HepG2 (cell line): Measurements from ENCODE around the gene AFF1. TPM values are rescaled to one million over a fixed set of nuclear protein-coding genes. Genes with fewer than 3 reads are reported as not detected.
A peak's percentile ranks its signal among the peaks of the same experiment; 100 is the strongest.

Experiments used
- ATF4 ChIP-seq, 2 experiments: fragments of 450-650 bp in 1 of 2; sonication (generic) in 1 of 2; formaldehyde crosslinking; IDR thresholded peaks; 2 replicates each; pipeline versions ENCODE4 v1.5.0 to v1.8.0; 2020 to 2022; ENCODE audit warnings: mild to moderate bottlenecking in 1 of 2, missing genetic modification reagents in 1 of 2
- CCAR2 ChIP-seq: fragments of 200-400 bp; formaldehyde crosslinking; optimal IDR thresholded peaks from 2 replicates; pipeline ENCODE3; 2018; ENCODE audit warnings: low read depth, mild to moderate bottlenecking, low read length, moderate library complexity
- CEBPB ChIP-seq: IDR thresholded peaks from 2 replicates; pipeline ENCODE4 v1.6.1; 2011; ENCODE audit warnings: low read depth, low read length, improper control_type of control experiment, borderline replicate concordance
- E2F1 ChIP-seq: sonication (generic); formaldehyde crosslinking; IDR thresholded peaks from 2 replicates; pipeline ENCODE4 v1.5.0; 2020; ENCODE audit warnings: missing genetic modification reagents
- GABPA ChIP-seq, 2 experiments: IDR thresholded peaks; 2 replicates each; pipeline ENCODE4 v1.6.1; 2011 to 2016; ENCODE audit warnings: low read depth in 2 of 2, low read length in 1 of 2, missing biosample characterization in 1 of 2, missing genetic modification characterization in 1 of 2
- HNF4A ChIP-seq: sonication (generic); formaldehyde crosslinking; IDR thresholded peaks from 2 replicates; pipeline ENCODE4 v1.4.0; 2020; ENCODE audit warnings: missing genetic modification reagents
- HNF4G ChIP-seq, 2 experiments: sonication (generic) in 1 of 2; formaldehyde crosslinking in 1 of 2; IDR thresholded peaks; 2 replicates each; pipeline versions ENCODE4 v1.4.0 to v1.6.1; 2011 to 2020; ENCODE audit warnings: borderline replicate concordance in 2 of 2, low read depth in 2 of 2, mild to moderate bottlenecking in 2 of 2, low read length in 1 of 2, missing genetic modification reagents in 1 of 2, moderate library complexity in 1 of 2
- MAZ ChIP-seq, 2 experiments: sonication (generic) in 1 of 2; formaldehyde crosslinking in 1 of 2; IDR thresholded peaks; 2 replicates each; pipeline versions ENCODE4 v1.5.0 to v1.6.1; 2012 to 2020; ENCODE audit warnings: low read depth in 2 of 2, mild to moderate bottlenecking in 2 of 2, borderline replicate concordance in 1 of 2, improper control_type of control experiment in 1 of 2, low read length in 1 of 2, missing genetic modification reagents in 1 of 2, moderate library complexity in 1 of 2
- PATZ1 ChIP-seq: sonication (generic); formaldehyde crosslinking; IDR thresholded peaks from 2 replicates; pipeline ENCODE4 v1.4.0; 2020; ENCODE audit warnings: missing genetic modification reagents
- PRDM4 ChIP-seq: sonication (generic); formaldehyde crosslinking; IDR thresholded peaks from 2 replicates; pipeline ENCODE4 v1.9.0; 2021; ENCODE audit warnings: missing genetic modification reagents, borderline replicate concordance
- SALL1 ChIP-seq: sonication (generic); formaldehyde crosslinking; IDR thresholded peaks from 2 replicates; pipeline ENCODE4 v1.8.0; 2022; ENCODE audit warnings: mild to moderate bottlenecking, missing genetic modification reagents
- ZIK1 ChIP-seq: sonication (generic); formaldehyde crosslinking; IDR thresholded peaks from 2 replicates; pipeline ENCODE4 v1.5.0; 2020; ENCODE audit warnings: mild to moderate bottlenecking, low read depth, missing genetic modification reagents, borderline replicate concordance
- ZNF572 ChIP-seq: sonication (generic); formaldehyde crosslinking; IDR thresholded peaks from 2 replicates; pipeline ENCODE4 v1.5.1; 2020; ENCODE audit warnings: mild to moderate bottlenecking, missing genetic modification reagents
- ZNF777 ChIP-seq: sonication (generic); formaldehyde crosslinking; IDR thresholded peaks from 2 replicates; pipeline ENCODE4 v1.4.0; 2020; ENCODE audit warnings: missing genetic modification reagents
- polyA plus RNA-seq, 8 experiments: library from polyadenylated mRNA; depleted of rRNA in 3 of 8; stranded (reverse) in 7 of 8; unstranded in 1 of 8; fragments of >200 nt; fragmentation: Illumina TruSeq in 4 of 8; extraction: Trizol in 4 of 8; gene quantifications; 2 replicates each; pipeline versions ENCODE4 v1.2.1 to v1.2.3, GENCODE V29; 2011 to 2016; ENCODE audit warnings: low read depth in 4 of 8, missing spikeins in 1 of 8, mixed read lengths in 1 of 8; ENCODE audit not compliant: insufficient read depth in 1 of 8
- total RNA-seq, 5 experiments: library from RNA; depleted of rRNA; stranded (reverse); fragments of >200 nt; fragmentation: Illumina TruSeq; extraction: Trizol; gene quantifications; 2 replicates each; pipeline ENCODE4 v1.2.3, GENCODE V29; 2016; ENCODE audit warnings: low read depth in 1 of 5
- TF ChIP-seq, protein P1 (sequence below): sonication (generic); formaldehyde crosslinking; IDR thresholded peaks from 2 replicates; pipeline ENCODE4 v1.5.0; 2020; ENCODE audit warnings: missing genetic modification reagents
- TF ChIP-seq, protein P2 (sequence below): sonication (generic); formaldehyde crosslinking; conservative IDR thresholded peaks from 2 replicates; pipeline ENCODE4 v1.8.0; 2022; ENCODE audit warnings: low read depth, missing genetic modification reagents

AFF1 gene
- total and polyA plus RNA-seq, 2 of the 13 experiments (the other 11 are each of a cell fraction or from before 2014, with no cell fraction given), result 15.5 to 15.9 TPM

DNA sequence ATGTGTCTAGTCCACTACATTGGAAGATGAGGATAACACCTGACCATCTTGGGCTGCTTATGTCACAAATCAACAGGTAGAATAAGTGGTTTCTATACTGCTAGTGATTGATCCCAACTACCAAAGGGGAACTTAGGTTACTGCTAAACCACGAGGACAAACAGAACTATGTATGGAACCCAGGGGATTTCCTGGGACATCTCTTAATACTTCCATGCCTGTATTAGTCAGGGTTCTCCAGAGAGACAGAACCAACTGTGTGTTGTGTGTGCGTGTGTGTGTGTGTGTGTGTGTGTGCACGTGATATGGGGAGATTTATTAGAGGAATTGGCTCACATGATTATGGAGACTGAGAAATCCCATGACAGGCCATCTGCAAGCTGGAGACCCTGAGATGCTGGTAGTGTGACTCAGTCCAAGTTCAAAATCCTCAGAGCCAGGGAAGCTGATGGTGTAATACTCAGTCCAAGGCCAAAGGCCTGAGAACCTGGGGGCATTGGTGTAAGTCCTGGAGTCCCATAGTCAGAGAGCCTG is 16.2 kb upstream of the AFF1 start (continued):
- TF ChIP-seq ZIK1 (CRISPR knock-in tag) (no peak), CEBPB (peak; percentile 50; the same call in 1 of the 2 replicates), ATF4 (CRISPR knock-in tag; IDR thresholded peaks at IDR 0.05) (no peak), E2F1 (no peak), SALL1 (CRISPR knock-in tag) (0 out of 2 replicates have a peak, but pooled peaks have one; percentile 16), ZNF572 (CRISPR knock-in tag) (no peak), MAZ (IDR thresholded peaks at IDR 0.05; ENCODE audit: borderline replicate concordance, low read depth, low read length) (no peak), MAZ (CRISPR knock-in tag; IDR thresholded peaks at IDR 0.05; ENCODE audit: low read depth) (no peak), PRDM4 (CRISPR knock-in tag) (no peak), ZNF777 (no peak), PATZ1 (CRISPR knock-in tag) (peak; percentile 39; the same call in 1 of the 2 replicates), GABPA (IDR thresholded peaks at IDR 0.05; ENCODE audit: low read depth, low read length) (no peak), GABPA (CRISPR knock-in tag; IDR thresholded peaks at IDR 0.05; ENCODE audit: low read depth) (no peak), HNF4A (peak; percentile 61), CCAR2 (no peak), HNF4G (IDR thresholded peaks at IDR 0.05; ENCODE audit: borderline replicate concordance, low read depth, low read length) (peak; percentile 34; the same call in 1 of the 2 replicates), HNF4G (CRISPR knock-in tag; IDR thresholded peaks at IDR 0.05; ENCODE audit: borderline replicate concordance, low read depth) (no peak)
- TF ChIP-seq, protein P1, sequence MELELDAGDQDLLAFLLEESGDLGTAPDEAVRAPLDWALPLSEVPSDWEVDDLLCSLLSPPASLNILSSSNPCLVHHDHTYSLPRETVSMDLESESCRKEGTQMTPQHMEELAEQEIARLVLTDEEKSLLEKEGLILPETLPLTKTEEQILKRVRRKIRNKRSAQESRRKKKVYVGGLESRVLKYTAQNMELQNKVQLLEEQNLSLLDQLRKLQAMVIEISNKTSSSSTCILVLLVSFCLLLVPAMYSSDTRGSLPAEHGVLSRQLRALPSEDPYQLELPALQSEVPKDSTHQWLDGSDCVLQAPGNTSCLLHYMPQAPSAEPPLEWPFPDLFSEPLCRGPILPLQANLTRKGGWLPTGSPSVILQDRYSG (CRISPR knock-in tag), result no peak
- TF ChIP-seq, protein P2, sequence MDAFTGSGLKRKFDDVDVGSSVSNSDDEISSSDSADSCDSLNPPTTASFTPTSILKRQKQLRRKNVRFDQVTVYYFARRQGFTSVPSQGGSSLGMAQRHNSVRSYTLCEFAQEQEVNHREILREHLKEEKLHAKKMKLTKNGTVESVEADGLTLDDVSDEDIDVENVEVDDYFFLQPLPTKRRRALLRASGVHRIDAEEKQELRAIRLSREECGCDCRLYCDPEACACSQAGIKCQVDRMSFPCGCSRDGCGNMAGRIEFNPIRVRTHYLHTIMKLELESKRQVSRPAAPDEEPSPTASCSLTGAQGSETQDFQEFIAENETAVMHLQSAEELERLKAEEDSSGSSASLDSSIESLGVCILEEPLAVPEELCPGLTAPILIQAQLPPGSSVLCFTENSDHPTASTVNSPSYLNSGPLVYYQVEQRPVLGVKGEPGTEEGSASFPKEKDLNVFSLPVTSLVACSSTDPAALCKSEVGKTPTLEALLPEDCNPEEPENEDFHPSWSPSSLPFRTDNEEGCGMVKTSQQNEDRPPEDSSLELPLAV (CRISPR knock-in tag), result no peak
